ENCODE results near the gene PLOD2. TPM values are rescaled to one million over a fixed set of nuclear protein-coding genes. Genes with fewer than 3 reads are reported as not detected.
A peak's percentile ranks its signal among the peaks of the same experiment; 100 is the strongest.

The PLOD2 gene
- total RNA-seq, 3 donors from 2014 or later = 92.9 to 113 (median 101) TPM

DNA sequence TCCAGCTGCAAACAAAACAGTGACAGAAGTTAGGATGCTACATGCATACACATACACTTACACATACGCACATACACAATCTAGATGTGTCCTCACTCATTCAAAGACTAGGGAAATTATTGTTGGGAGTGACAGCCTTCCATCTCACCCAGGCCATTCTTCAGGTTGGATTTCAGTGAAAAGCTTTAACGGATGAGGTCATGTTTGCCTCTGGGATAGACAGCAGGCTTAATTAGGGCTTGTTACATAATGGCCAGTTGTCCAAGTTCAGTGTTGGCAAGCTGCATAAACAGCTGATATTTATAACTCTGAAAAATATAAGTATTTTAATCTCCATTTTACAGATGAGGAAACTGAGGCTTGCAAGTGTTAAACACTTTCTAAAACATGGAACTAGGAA lies 35.8 kb upstream of the PLOD2 start:
- no peak overlapping the region for H3K4me3 ChIP-seq
- intact Hi-C loops (cut with DNase I, micrococcal nuclease) = no loop called here
- H3K4me1 ChIP-seq (ENCODE audit: low read depth) = no peaks in the 10 kb centered on the region
- DNase-seq (no peak), ATAC-seq (no peak)
- TF ChIP-seq, protein P1, sequence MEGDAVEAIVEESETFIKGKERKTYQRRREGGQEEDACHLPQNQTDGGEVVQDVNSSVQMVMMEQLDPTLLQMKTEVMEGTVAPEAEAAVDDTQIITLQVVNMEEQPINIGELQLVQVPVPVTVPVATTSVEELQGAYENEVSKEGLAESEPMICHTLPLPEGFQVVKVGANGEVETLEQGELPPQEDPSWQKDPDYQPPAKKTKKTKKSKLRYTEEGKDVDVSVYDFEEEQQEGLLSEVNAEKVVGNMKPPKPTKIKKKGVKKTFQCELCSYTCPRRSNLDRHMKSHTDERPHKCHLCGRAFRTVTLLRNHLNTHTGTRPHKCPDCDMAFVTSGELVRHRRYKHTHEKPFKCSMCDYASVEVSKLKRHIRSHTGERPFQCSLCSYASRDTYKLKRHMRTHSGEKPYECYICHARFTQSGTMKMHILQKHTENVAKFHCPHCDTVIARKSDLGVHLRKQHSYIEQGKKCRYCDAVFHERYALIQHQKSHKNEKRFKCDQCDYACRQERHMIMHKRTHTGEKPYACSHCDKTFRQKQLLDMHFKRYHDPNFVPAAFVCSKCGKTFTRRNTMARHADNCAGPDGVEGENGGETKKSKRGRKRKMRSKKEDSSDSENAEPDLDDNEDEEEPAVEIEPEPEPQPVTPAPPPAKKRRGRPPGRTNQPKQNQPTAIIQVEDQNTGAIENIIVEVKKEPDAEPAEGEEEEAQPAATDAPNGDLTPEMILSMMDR (IDR thresholded peaks at IDR 0.05) = no peak
- no peaks in the 10 kb centered on the region for H3K36me3 ChIP-seq (ENCODE audit: low read depth)
- H3K9me3 ChIP-seq = no peaks in the 10 kb centered on the region

- ATAC-seq (no peak), DNase-seq (no peak)
- intact Hi-C loops (cut with DNase I, micrococcal nuclease) = no loop called here
- TF ChIP-seq, protein P1 (IDR thresholded peaks at IDR 0.05) = no peak
- H3K4me1 ChIP-seq (ENCODE audit: low read depth) = no peaks in the 10 kb centered on the region
- H3K36me3 ChIP-seq (ENCODE audit: low read depth) = no peaks in the 10 kb centered on the region
- H3K9me3 ChIP-seq = no peaks in the 10 kb centered on the region
- no peak overlapping the region for H3K4me3 ChIP-seq
Observed at GRCh38 chr3:146195605-146196004, 34.6 kb upstream of the PLOD2 start.

- H3K4me1 ChIP-seq (ENCODE audit: low read depth) = no peaks in the 10 kb centered on the region
- intact Hi-C loops (cut with DNase I, micrococcal nuclease) = no loop called here
- TF ChIP-seq, protein P1 (IDR thresholded peaks at IDR 0.05) = no peak
- no peak for ATAC-seq
- H3K4me3 ChIP-seq = no peak overlapping the region
- DNase-seq = no peak
- H3K9me3 ChIP-seq = no peaks in the 10 kb centered on the region
- H3K36me3 ChIP-seq (ENCODE audit: low read depth) = no peaks in the 10 kb centered on the region
Observed at GRCh38 chr3:146195030-146195429, 34.0 kb upstream of the PLOD2 start.

GRCh38 chr3:146191051-146191450 lies 30.1 kb upstream of the PLOD2 start:
- Histone ChIP-seq H3K36me3 (ENCODE audit: low read depth) (no peaks in the 10 kb centered on the region), H3K4me1 (ENCODE audit: low read depth) (no peaks in the 10 kb centered on the region), H3K9me3 (no peaks in the 10 kb centered on the region), H3K4me3 (no peak overlapping the region)
- intact Hi-C loops (cut with DNase I, micrococcal nuclease) = no loop called here
- DNase-seq (no peak), ATAC-seq (no peak)
- TF ChIP-seq, protein P1 (IDR thresholded peaks at IDR 0.05) = no peak

- ATAC-seq = peak; percentile 86
- H3K9me3 ChIP-seq = no peaks in the 10 kb centered on the region
- intact Hi-C loops (cut with DNase I, micrococcal nuclease) = loop anchor here in 1 of 2 donors (5.0 kb wide), 1 partner anchor 122 kb away; no protein-coding TSS in a partner anchor
- H3K4me1 ChIP-seq (ENCODE audit: low read depth) = no peaks in the 10 kb centered on the region
- no peaks in the 10 kb centered on the region for H3K36me3 ChIP-seq (ENCODE audit: low read depth)
- no peak for DNase-seq
- no peak overlapping the region for H3K4me3 ChIP-seq
- TF ChIP-seq, protein P1 (IDR thresholded peaks at IDR 0.05) = peak; percentile 12
Observed at GRCh38 chr3:146189519-146190173, 28.7 kb upstream of the PLOD2 start.

Data from mucosa of descending colon (tissue), 3 donors.